Stimulated activated CD4-positive, alpha-beta T cell treated with anti-CD3 and anti-CD28 coated beads, Interleukin-2, amount 100 ng/mL, for 48 hours (primary cell): ENCODE measurements around the gene TNFSF10.
"Not testable (repeated sequence)": the region's sequence is repeated elsewhere in the genome, so short reads cannot be mapped to it uniquely, and the experiment has no call there.

Experiments
- DNase-seq, 2 donors: peaks; one replicate each; pipeline ENCODE4 v3.0.0-alpha.2; 2020

The TNFSF10 gene

GRCh38 chr3:172522871-172523818, at the start of gene TNFSF10:
TNFSF10 (minus strand) TSS chr3:172523430; CDS start chr3:172523384, 46 bp downstream.
- peak in 1 of 2 donors; percentile 49 for DNase-seq

GRCh38 chr3:172569128-172570008, 46.1 kb upstream of the TNFSF10 start:
- no peak for DNase-seq

- no peak for DNase-seq
Observed at GRCh38 chr3:172568701-172569100, 45.5 kb upstream of the TNFSF10 start.

- not testable (repeated sequence) for DNase-seq
Observed at GRCh38 chr3:172566785-172567184, 43.6 kb upstream of the TNFSF10 start.

- no peak for DNase-seq
Observed at GRCh38 chr3:172564499-172564898, 41.3 kb upstream of the TNFSF10 start.

GRCh38 chr3:172562871-172563865, 39.9 kb upstream of the TNFSF10 start:
- DNase-seq = peak in 1 of 2 donors; percentile 15

DNA sequence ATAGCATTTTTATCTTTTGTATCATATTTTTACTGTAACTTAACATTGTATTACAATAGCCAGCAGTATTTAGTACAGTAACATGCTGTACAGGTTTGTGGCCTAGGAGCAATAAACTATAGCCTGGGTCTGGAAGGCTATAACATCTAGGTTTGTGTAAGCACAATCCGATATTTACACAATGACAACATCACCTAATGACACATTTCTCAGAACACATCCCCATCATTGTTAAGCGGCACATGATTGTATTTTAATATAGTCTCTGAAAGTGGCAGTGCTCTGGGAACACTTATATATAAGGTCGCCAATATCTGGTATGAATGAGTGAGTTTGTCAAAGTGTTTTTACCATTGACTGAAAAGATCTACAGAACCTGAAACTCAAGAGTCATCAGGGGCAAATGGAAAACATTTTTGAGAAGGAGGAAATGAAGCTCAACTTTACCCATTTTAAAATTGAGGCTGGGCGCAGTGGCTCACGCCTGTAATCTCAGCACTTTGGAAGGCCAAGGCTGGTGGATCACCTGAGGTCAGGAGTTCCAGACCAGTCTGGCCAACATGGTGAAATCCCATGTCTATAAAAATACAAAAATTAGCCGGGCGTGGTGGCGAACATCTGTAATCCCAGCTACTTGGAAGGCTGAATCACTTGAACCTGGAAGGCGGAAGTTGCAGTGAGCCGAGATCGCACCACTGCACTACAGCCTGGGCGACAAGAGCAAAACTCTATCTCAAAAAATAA, 38.8 kb upstream of the TNFSF10 start:
- DNase-seq = no peak

DNA sequence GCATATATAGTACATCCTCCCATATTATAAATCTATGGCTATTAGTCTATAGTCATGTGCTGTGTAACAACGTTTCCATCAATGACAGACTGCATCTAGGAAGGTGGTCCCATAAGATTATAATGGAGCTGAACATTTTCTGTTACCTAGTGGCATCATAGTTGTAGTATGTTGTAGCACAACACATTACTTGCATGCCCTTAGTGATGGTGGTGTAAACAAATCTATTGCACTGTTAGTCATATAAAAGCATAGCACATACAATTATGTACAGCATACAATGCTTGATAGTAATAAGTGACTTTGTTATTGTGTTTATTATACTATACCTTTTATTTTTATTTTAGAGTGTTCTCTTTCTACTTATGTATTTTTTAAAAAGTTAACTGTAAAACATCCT, 37.4 kb upstream of the TNFSF10 start:
- DNase-seq = no peak

DNA sequence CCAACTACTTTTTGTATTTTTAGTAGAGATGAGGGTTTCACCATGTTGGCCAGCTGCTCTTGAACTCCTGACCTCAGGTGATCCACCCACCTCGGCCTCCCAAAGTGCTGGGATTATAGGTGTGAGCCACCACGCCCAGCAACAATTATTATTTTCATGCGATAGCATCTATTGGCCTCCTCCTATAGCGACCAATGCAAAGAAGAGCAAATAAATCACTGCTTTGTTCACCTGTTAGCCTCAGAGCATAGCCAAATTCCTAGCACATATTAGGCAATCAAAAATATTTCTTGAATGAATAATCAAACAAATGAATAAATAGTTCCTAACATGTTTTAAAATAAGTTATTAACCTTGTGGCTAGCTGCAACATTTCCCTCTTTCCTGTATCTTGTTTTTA, 36.8 kb upstream of the TNFSF10 start:
- DNase-seq = no peak

DNA sequence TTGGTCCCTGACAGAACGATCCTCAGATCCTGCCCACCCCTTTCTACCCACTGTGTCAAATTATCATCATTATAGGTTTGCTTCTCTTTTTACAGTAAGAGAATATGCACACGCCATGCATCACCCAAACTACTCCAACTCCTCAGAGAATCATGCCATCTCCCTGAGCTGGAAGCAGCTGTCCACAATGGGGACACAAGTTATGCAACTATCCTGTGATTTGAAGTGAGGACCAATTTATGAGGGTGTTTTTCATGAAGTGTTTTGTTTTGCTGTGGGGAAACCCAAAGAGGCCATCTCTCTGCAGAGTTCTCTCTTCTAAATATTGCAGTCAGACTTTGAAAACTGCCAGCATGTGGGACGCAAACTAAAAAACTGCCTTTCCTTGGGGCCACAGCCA, 35.8 kb upstream of the TNFSF10 start:
- DNase-seq = no peak

DNA sequence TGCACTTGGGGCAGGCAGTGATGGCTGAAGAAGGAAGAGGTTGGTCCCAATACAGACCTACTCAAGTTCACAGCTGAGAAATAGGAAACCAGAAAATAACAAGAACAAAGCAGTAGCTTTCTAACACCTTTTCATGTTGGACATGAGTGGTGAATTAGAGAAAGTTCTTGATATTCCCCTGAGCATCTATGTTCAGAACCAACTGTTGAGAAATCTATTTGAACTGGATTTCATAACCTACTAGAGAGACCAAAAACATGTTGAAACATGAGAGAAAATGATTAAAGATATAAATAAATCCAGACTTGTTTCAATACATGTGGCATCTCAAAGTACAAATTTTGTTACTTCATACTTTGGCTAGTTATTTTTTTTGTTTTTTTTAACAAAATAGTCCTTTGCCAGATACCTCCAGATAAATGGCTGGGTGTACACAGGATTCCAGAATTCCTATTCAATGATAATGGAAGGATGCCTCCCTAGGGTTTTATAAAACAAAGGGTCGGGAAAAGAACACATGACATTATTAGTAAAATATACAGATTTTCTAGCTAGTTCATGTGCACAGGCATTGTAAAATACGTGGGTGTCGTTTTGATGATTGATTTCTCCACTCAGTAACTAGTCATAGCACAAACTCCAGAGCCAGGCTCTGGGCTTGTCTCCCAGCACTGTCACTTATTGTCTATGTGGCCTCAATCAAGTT, 34.4 kb upstream of the TNFSF10 start:
- no peak for DNase-seq

DNA sequence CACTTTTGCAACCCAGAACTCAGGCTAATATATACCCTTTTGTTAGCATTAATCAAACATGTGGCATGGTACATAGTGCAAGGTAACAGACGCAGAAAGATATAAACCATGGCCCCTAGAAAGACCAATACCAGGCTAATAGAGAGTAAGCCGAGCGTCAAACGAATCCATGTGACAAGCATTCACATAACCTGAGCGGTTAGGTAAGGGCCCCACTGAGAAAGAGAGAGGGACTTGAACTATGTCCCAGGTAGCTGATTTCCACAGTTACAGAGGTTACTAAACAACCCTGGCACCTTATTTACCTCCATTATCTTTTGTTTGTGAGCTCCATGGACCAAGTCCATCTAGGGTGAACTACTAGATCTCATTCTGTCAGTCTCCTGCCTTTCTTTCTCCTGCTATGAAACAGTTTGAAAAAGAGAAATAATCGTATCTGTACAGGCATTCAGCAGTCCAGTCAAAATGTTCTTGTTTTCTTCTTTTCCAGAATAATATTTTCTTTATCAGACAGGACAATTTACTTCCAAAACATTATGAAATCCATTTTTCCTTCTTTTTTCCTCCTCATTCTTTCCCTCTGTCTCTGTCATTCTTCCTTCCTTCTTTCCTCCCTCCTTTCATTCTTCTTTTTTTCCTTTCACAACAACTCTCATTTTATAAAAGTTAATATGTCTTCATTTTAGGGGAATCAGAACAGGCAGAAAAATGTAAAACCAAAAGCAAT, 30.5 kb upstream of the TNFSF10 start:
- DNase-seq = no peak

- no peak for DNase-seq
Observed at GRCh38 chr3:172552607-172553006, 29.4 kb upstream of the TNFSF10 start.

- no peak for DNase-seq
Observed at GRCh38 chr3:172551874-172552273, 28.6 kb upstream of the TNFSF10 start.

- peak; percentile 54 to 63 for DNase-seq
Observed at GRCh38 chr3:172550347-172550943, 27.2 kb upstream of the TNFSF10 start.

- DNase-seq = no peak
Observed at GRCh38 chr3:172549144-172549543, 25.9 kb upstream of the TNFSF10 start.

DNA sequence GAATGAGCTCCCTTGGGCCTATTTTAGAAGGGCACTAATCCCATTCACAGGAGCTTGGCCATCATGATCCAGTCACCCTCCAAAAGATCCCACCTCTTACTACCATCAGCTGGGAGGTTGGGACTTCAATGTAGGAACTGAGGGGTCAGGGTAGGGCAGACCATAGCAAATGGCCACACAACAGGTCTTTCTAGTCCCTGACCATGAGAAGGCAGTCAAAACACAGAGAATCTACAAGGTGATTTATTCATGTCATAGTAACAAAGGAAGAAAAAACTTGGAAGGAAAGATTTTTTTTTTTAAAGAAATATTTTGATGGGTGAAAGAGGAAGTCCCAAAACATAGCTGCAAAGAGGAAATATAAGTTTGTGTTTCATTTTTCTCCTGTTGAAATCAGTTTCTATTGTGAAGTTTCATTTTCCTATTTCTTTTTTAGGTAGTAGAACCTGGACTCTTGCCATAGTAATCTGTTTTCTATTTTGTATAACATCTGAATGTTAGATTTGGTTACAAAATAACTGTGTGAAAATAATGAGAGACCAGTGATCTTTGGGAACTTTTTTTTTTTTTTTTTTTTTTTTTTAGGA, 23.5 kb upstream of the TNFSF10 start:
- no peak for DNase-seq

DNA sequence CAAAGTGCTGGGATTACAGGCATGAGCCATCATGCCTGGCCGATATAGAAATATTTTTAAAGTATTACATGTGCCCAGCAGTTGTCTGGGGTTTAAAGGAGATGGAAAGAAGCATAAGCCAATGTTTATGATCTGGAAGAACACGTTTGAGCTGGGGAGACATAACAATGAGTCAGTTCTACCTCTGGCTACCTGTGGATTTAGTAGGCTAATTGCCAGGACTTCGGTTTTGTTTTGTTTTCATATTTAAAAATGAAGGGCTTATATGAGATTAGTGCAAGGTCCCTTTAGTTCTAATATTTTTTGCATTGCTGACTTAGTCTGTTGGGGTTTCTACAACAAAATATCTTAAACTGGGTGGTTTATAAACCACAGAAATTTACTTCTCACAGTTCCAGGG, 22.9 kb upstream of the TNFSF10 start:
- DNase-seq = no peak

- DNase-seq = no peak
Observed at GRCh38 chr3:172544404-172544803, 21.2 kb upstream of the TNFSF10 start.
